Measurements from ENCODE around the gene HACL1.

Gene HACL1

DNA sequence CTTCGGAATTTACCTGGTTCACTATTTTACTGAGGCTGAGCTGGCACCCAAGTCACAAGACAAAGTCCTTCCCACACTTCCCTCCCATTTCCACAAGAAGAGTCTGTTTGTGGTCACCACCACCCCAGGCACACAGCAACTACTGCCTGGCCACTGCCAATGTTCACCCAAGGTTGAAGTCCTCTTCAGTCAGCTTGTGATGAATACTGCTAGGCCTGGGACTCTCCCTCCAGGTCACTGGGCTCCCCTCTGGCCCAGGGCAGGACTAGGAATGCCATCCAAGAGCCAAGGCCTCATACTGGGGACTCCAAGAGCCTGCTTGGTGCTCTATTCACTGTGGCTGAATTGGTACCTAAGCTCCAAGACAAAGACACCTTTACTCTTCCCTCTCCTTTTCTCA lies 49.5 kb downstream of the HACL1 start:
- TF ChIP-seq, protein P1, sequence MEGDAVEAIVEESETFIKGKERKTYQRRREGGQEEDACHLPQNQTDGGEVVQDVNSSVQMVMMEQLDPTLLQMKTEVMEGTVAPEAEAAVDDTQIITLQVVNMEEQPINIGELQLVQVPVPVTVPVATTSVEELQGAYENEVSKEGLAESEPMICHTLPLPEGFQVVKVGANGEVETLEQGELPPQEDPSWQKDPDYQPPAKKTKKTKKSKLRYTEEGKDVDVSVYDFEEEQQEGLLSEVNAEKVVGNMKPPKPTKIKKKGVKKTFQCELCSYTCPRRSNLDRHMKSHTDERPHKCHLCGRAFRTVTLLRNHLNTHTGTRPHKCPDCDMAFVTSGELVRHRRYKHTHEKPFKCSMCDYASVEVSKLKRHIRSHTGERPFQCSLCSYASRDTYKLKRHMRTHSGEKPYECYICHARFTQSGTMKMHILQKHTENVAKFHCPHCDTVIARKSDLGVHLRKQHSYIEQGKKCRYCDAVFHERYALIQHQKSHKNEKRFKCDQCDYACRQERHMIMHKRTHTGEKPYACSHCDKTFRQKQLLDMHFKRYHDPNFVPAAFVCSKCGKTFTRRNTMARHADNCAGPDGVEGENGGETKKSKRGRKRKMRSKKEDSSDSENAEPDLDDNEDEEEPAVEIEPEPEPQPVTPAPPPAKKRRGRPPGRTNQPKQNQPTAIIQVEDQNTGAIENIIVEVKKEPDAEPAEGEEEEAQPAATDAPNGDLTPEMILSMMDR (IDR thresholded peaks at IDR 0.05; ENCODE audit: low read depth, low read length, missing control alignments) = no peak
- no peak for DNase-seq (ENCODE audit: low read depth)
- H3K4me3 ChIP-seq (ENCODE audit: low read depth, low read length) = no peak overlapping the region
- in situ Hi-C loops (cut with HindIII; ENCODE audit: low sequenced_read_pairs) = no loop called here

DNA sequence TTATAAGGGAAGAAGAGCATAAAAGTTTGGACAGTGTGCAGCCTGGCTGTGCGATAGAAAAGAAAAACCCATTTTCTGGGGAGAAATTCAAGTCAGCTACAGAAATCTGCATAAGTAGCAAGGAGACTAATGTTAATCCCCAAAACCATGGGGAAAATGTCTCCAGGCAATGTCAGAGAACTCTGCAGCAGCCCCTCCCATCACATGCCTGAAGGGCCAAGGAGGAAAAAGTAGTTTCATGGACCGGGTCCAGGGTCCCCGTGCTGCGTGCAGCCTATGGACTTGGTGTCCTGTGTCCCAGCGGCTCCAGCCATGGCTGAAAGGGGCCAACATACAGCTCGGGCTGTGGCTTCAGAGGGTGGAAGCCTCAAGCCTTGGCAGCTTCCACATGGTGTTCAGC lies 51.5 kb downstream of the HACL1 start:
- TF ChIP-seq, protein P1 (IDR thresholded peaks at IDR 0.05; ENCODE audit: low read depth, low read length, missing control alignments) = no peak
- no peak overlapping the region for H3K4me3 ChIP-seq (ENCODE audit: low read depth, low read length)
- no peak for DNase-seq (ENCODE audit: low read depth)
- in situ Hi-C loops (cut with HindIII; ENCODE audit: low sequenced_read_pairs) = loop anchor here (25.0 kb wide), 1 partner anchor 288 kb away; no protein-coding TSS in a partner anchor

DNA sequence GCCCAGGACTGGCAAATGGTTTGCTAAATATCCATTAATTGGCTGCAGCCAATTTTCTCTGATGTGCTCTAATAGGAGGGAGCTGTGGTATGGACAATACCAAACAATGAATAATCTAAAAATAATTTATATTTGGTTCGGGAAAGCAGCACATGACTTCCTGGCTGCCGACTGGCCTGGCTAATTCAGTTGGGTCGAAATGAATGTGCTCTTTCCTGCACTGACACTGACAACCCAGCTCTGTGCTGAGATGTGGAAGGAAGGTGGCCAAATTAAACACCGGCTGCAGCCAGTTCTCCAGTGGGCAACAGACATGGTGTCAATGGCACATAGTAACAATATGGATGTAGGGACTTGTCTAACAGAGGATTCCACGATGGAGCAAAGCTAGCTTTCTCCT lies 58.8 kb downstream of the HACL1 start:
- no peak overlapping the region for H3K4me3 ChIP-seq (ENCODE audit: low read depth, low read length)
- TF ChIP-seq, protein P1 (IDR thresholded peaks at IDR 0.05; ENCODE audit: low read depth, low read length, missing control alignments) = no peak
- in situ Hi-C loops (cut with HindIII; ENCODE audit: low sequenced_read_pairs) = loop anchor here (25.0 kb wide), 1 partner anchor 280 kb away; no protein-coding TSS in a partner anchor
- DNase-seq (ENCODE audit: low read depth) = no peak

DNA sequence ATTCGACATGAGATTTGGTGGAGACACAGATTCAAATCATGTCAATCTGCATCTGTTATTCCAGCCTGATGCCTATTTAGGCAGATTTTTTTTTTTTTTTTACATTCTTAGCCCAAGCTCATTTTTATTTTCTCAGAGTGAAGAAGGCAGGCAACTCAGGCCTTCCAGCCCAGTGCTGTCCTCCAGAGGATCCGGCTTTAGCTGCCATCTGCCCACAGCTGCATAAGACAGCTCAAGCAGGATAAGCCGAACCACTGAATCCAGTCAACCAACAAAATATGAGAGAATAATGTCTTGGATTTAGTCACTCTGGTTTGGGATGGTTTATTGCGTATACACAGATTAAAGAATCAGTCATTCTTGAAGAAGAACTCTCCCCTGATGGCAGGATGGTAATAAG lies 60.0 kb downstream of the HACL1 start:
- in situ Hi-C loops (cut with HindIII; ENCODE audit: low sequenced_read_pairs) = loop anchor here (25.0 kb wide), 1 partner anchor 279 kb away; no protein-coding TSS in a partner anchor
- DNase-seq (ENCODE audit: low read depth) = no peak
- H3K4me3 ChIP-seq (ENCODE audit: low read depth, low read length) = no peak overlapping the region
- TF ChIP-seq, protein P1 (IDR thresholded peaks at IDR 0.05; ENCODE audit: low read depth, low read length, missing control alignments) = no peak

DNA sequence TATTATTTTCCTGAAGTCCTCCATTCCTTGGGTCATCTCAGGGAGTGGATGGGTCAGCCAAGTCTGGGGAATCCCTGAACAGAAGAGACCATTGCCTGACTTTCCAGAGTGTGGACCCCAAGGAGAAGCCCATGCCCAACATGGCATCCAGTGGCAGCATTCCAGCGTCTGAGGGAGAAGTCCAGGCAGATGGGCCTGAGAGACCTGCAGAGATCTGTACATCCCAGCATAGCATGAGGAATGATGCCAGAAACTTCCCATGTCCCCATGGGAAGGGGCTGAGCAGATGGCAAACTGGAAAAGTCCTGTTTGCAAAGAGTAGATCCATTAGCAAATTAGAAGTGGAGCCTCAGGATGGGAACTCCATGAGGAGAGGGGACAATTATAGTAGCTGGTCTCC lies 62.3 kb downstream of the HACL1 start:
- TF ChIP-seq, protein P1 (IDR thresholded peaks at IDR 0.05; ENCODE audit: low read depth, low read length, missing control alignments) = no peak
- in situ Hi-C loops (cut with HindIII; ENCODE audit: low sequenced_read_pairs) = loop anchor here (25.0 kb wide), 1 partner anchor 277 kb away; no protein-coding TSS in a partner anchor
- no peak overlapping the region for H3K4me3 ChIP-seq (ENCODE audit: low read depth, low read length)
- no peak for DNase-seq (ENCODE audit: low read depth)

DNA sequence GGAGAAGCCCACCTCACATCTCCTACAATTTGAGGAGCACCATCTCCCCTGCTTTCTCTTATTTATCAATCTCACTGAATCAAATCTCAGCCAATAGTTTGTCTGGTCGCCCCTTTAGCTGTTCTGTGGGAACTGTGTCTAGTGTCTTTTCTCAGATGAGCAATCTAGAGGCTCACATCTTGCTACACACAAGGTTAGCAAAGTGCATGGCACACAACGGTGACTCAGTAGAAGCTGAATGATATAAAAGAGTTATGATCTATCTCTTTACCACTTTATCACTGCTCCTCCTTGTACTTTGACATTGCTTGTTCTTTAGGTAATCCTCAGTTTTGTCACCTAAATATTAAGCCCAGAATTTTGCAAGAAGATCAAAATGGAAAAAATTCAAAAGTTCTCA lies 63.0 kb downstream of the HACL1 start:
- no peak overlapping the region for H3K4me3 ChIP-seq (ENCODE audit: low read depth, low read length)
- in situ Hi-C loops (cut with HindIII; ENCODE audit: low sequenced_read_pairs) = loop anchor here (25.0 kb wide), 1 partner anchor 276 kb away; no protein-coding TSS in a partner anchor
- TF ChIP-seq, protein P1 (IDR thresholded peaks at IDR 0.05; ENCODE audit: low read depth, low read length, missing control alignments) = no peak
- DNase-seq (ENCODE audit: low read depth) = no peak
